NCI-H2227 (cell line): ENCODE measurements around the gene A2M.

Experiments used
- DNase-seq: peaks from one replicate; lab custom pipeline; 2025; ENCODE audit not compliant: unreplicated experiment; lab: John Stamatoyannopoulos, UW

The A2M gene

DNA sequence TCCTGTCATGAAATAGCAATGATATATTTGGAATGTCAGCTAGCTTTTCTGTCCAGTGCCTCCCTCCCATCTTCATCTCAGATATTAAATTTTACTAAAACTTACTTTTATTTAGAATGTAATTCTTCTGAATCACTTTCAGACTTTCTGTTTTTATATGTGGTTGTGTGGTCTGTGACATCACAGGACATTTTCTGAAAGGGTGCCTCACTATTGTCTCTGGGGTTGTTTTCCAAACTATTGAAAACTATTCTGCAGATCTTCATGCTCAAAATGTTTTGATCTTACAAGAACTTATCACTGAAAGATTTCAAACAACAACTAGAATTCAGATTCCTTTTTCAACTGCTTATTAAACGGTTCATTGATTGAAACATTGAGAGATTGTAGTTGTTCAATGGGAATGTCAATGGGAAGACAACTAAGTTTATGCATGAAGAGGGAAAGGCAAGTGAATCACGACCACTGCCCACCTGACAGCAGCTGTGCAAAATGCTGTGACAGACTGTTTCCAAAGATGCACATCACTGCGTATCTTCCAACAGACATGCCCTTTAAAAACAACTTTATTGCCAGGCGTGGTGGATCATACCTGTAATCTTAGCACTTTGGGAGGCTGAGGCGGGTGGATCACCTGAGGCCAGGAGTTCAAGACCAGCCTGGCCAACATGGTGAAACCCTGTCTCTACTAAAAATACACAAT lies 75.1 kb downstream of the A2M start:
- no peak for DNase-seq

DNA sequence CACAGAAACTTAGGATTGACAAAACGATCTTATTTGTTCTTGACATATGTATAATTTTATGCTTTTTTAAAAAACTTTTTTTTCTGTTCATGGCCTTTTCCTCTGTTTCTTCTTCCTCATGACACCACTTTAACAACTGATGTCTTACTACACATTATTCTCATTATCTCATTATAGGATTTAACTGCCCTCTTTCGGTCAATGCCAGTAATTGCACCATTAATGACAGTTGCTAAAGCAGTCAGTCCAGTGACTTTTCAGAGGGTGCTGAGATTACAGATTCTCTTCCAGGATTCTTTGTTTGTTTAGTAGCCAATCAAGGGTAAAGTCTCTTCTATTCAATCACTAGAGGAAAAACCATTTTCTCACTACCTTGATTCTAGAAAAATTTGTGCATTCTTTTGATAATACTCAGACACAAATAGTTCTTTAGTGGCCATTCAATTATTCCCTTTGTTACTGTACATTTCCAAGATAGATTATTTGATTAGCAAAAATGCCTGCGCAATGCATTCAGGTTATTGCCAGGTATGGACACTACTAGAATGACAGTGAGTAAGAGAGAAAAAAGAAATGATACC lies 76.2 kb downstream of the A2M start:
- peak; percentile 51 for DNase-seq

DNA sequence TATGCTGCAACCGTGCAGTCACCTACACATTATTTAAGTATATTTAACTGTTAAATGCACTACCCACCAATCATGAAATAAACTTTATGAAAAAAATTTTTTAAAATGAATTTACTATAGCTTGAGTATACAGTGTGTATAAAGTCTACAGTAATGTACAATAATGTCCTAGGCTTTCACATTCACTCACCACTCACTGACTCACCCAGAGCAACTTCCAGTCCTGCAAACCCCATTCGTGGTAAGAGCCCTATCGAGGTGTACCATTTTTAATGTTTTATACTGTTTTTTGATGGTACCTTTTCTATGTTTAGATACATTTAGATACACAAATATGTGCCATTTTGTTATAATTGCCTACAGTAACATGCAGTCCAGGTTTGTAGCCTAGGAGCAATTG lies 78.3 kb downstream of the A2M start:
- no peak for DNase-seq

DNA sequence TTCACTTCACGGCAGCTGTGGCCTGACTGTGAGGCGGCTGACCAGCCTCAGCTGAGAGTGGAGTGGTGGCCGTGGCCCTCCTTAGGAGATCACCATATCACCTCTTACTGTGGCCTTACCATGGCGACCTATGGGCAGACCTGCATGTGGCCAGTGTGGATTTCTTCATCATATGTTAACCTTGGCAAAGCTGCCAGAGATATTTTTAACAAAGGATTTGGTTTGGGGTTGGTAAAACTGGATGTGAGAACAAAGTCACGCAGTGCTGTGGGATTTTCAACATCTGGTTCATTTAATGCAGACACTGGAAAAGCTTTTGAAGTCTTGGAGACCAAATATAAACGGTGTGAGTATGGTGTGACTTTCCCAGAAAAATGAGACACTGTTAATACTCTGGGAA lies 79.5 kb downstream of the A2M start:
- DNase-seq, result no peak

DNA sequence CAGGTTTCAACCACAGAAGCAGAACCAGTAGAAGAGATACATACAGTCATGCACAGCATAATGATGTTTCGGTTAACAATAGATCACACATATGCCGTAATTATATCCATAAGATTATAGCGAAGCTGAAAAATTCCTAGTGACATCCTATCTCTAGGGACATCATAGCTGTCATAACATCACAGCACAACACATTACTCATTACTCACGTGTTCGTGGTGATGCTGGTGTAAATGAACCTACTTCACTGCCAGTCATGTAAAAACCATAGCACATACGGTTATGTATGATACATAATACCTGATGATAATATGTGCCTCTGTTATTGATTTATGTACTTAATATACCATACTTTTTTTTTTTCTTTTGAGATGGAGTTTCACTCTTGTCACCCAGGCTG lies 81.6 kb downstream of the A2M start:
- no peak for DNase-seq

DNA sequence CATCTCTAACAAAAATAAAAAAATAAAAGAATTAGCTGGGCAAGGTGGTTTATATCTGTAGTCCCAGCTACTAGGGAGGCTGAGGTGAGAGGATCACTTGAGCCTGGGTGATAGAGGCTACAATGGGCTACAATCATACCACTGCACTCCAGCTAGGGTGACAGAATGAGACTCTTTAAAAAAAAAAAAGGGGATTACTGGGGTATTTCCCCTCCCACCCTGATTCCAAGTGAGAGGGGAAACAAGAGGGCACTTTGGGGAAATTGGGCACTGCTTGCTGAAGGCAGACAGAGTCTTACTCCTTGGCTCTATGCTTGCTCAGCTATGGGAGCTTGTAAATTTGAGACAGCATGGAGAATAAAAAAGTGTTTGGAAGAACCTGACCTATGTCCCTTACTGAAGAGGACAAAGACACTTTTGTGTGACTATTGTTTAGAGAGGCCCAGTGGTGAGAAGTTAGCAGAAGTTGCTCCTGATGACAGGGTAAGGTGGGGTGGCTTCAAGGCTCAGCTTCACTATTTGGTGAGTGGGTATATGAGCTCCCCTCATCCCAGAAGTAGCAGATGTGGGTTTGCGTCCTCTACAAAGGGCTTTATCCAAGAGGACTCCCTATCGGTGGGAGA lies 82.3 kb downstream of the A2M start:
- DNase-seq, result no peak

DNA sequence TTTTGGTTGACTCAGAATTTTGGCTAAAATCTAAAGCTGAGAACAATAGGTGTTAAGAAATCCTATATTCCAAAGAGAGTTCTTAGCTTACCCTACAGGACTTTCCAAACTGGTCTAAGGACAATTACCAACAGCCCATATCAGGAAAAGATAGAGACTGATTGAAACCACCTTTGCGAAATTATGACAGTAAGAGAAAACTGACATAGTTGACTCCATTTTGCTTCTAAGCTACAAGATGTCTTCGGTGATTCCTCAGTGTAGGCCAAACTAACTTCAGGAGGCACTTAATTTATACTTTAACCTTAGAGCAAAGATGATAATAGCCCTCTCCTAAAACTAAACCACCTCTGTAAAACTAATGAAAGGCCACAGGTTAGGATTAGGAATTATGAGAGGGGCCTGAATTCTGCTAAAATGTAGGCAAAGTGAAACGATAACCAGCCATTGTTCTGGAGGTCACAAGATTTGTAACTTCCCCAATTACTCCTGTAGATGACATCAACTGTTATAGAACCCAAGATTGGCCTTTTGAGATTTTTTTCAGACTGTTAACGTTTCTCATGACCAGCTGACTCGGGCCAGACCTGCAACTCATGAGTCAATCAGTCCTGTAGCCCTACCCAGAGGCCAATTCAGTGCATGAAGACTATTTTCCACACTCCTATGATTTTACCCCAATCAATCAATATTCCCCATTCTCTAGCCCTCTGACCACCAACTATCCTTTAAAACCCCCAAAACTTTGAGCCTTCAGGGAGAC lies 83.3 kb downstream of the A2M start:
- no peak for DNase-seq

DNA sequence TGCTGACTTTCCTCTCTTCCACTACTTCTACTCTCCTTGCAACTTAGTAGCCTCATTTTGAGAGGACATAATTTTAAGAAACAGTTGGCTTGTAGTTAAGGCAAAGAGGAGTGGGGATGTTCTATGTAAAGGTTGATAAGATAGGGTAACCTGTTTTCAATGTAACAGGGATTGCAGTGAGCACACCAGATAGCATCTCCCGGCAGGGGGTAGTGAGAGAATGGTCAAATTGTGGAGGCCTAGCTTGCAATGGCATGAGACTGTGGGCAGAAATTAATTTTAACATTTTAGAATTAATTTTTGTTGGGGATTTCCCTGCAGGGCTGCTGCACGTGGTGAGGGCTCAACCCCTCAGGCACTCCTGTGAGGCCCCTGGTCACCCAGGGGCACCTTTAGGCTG lies 84.9 kb downstream of the A2M start:
- no peak for DNase-seq

DNA sequence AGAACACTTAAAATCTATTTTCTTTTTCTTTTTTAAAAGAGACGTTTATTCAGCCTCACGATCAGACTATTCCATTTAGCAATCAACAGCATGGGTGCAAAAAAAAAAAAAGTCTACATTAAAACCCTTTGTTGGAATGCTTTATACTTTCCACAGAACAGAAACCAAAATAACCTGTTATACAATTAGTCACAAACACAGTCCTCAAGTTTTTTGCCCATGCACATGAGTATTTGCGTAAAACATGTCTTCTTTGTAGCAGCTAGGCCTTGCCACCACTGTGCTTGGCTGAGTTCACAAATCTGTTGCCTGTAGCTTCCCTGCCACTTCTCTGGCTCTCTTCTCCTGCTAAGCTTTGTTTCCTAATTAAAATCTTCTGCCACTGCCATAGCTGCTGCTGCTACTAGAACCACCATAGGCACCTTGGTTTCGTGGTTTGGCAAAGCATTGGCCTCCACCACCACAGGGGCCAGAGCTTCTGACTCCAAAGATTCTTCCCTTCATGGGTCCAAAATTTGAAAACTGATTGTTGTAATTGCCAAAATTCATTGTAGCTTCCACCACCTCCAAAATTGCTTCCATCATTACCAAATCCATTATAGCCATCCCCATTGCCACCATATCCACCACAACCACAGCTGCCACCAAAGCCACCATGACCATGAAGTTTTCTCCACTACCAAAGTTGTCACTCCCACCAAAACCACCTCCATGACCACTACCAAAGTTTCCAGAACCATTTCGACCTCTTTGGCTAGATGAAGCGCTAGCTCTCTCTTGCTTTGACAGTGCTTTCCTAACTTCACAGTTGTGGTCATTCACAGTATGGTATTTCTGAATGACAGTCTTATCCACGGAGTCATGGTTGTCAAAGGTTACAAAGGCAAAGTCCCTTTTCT lies 88.3 kb downstream of the A2M start:
- no peak for DNase-seq

DNA sequence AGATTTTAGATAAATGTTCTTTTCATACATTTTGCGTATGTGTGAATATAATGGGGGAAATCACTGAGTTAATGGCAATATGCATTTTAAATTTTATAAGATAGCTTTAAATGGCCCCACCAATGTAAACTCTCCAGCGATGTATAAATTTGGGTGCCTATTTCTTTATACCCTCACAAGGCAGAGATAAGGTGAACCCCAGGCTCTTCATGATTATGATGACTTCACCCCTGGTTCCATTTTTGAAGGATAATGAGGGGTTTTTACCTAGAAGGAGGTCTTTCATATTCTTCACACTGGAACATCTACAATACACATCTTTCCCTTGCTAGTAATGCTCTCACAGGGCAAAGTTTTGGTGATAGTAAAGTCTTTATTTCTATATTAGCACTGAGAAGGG lies 91.2 kb downstream of the A2M start:
- no peak for DNase-seq

DNA sequence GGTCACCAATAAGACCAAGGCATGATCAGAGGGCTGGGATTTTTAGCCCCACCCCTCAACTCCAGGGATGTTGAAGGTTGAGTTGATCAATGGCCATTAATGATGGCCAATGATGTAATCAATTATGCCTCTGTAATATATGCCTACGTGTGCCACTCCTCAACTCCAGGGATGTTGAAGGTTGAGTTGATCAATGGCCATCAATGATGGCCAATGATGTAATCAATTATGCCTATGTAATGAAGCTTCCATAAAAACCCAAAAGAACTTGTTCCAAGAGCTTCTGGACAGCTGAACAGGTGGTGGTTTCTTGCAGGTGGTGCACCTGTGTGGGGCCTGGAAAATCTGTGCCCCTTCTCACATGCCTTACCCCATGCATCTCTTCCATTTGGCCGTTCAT lies 93.1 kb downstream of the A2M start:
- no peak for DNase-seq
